Measurements from ENCODE around the gene SIGLEC5.

Gene SIGLEC5

GRCh38 chr19:51592521-51592920 lies 37.7 kb downstream of the SIGLEC5 start:
- no peak overlapping the region for H3K4me3 ChIP-seq (ENCODE audit: low read depth, low read length)
- DNase-seq (ENCODE audit: low read depth) = no peak
- in situ Hi-C loops (cut with HindIII; ENCODE audit: low sequenced_read_pairs) = no loop called here
- TF ChIP-seq CTCF (IDR thresholded peaks at IDR 0.05; ENCODE audit: low read depth, low read length, missing control alignments) = no peak

GRCh38 chr19:51590441-51590840 lies 39.8 kb downstream of the SIGLEC5 start:
- H3K4me3 ChIP-seq (ENCODE audit: low read depth, low read length) = no peak overlapping the region
- no peak for TF ChIP-seq CTCF (IDR thresholded peaks at IDR 0.05; ENCODE audit: low read depth, low read length, missing control alignments)
- no peak for DNase-seq (ENCODE audit: low read depth)
- in situ Hi-C loops (cut with HindIII; ENCODE audit: low sequenced_read_pairs) = no loop called here

- DNase-seq (ENCODE audit: low read depth) = no peak
- TF ChIP-seq CTCF (IDR thresholded peaks at IDR 0.05; ENCODE audit: low read depth, low read length, missing control alignments) = no peak
- H3K4me3 ChIP-seq (ENCODE audit: low read depth, low read length) = no peak overlapping the region
- in situ Hi-C loops (cut with HindIII; ENCODE audit: low sequenced_read_pairs) = no loop called here
These were observed 40.7 kb downstream of the SIGLEC5 start for GRCh38 chr19:51589511-51589910.

DNA sequence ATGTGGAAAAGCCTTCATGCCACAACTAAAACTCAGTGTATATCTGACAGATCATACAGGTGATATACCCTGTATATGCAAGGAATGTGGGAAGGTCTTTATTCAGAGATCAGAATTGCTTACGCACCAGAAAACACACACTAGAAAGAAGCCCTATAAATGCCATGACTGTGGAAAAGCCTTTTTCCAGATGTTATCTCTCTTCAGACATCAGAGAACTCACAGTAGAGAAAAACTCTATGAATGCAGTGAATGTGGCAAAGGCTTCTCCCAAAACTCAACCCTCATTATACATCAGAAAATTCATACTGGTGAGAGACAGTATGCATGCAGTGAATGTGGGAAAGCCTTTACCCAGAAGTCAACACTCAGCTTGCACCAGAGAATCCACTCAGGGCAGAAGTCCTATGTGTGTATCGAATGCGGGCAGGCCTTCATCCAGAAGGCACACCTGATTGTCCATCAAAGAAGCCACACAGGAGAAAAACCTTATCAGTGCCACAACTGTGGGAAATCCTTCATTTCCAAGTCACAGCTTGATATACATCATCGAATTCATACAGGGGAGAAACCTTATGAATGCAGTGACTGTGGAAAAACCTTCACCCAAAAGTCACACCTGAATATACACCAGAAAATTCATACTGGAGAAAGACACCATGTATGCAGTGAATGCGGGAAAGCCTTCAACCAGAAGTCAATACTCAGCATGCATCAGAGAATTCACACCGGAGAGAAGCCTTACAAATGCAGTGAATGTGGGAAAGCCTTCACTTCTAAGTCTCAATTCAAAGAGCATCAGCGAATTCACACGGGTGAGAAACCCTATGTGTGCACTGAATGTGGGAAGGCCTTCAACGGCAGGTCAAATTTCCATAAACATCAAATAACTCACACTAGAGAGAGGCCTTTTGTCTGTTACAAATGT lies 42.7 kb downstream of the SIGLEC5 start:
- TF ChIP-seq CTCF (IDR thresholded peaks at IDR 0.05; ENCODE audit: low read depth, low read length, missing control alignments) = no peak
- H3K4me3 ChIP-seq (ENCODE audit: low read depth, low read length) = no peak overlapping the region
- in situ Hi-C loops (cut with HindIII; ENCODE audit: low sequenced_read_pairs) = no loop called here
- no peak for DNase-seq (ENCODE audit: low read depth)

- no peak for TF ChIP-seq CTCF (IDR thresholded peaks at IDR 0.05; ENCODE audit: low read depth, low read length, missing control alignments)
- DNase-seq (ENCODE audit: low read depth) = no peak
- in situ Hi-C loops (cut with HindIII; ENCODE audit: low sequenced_read_pairs) = no loop called here
- H3K4me3 ChIP-seq (ENCODE audit: low read depth, low read length) = no peak overlapping the region
These were observed 43.4 kb downstream of the SIGLEC5 start for GRCh38 chr19:51586799-51587198.

DNA sequence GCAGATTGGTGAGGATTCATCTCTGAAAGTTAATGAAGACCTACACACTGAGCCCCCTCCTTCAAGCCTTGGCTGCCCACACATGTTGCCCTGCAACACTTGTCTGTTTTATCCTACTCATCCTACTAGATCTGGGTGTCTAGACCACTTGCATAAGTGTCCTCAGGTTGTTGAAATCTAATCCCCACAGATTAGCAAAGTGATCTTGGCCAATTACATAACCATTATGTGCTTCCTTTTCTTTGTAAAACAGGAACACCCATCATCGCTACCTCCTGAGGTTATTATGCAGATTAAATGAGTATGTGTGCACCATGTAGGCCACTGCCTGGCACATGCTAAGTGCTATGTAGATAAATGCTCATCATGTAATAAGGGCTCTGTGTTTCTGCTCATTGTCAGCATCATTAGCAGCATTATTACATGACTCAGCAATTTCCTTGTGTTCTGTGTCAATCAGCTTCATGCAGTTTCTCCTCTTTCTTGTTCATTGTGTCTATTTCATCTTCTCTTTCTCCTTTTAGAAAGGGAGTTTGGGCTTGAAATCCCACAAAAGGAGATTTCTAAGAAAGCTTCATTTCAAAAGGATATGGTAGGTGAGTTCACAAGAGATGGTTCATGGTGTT lies 44.0 kb downstream of the SIGLEC5 start:
- H3K4me3 ChIP-seq (ENCODE audit: low read depth, low read length) = no peak overlapping the region

More for the DNA sequence above, 44.0 kb downstream of the SIGLEC5 start:
- no peak for TF ChIP-seq CTCF (IDR thresholded peaks at IDR 0.05; ENCODE audit: low read depth, low read length, missing control alignments)
- in situ Hi-C loops (cut with HindIII; ENCODE audit: low sequenced_read_pairs) = no loop called here
- no peak for DNase-seq (ENCODE audit: low read depth)
